Esophagus muscularis mucosa (tissue), 4 donors: ENCODE data around the gene CHEK1.

Source experiments
- EP300 ChIP-seq: sonication (generic); formaldehyde crosslinking; IDR thresholded peaks from one replicate; pipeline ENCODE4 v1.6.1; 2017; ENCODE audit warnings: antibody characterized with exemption
- POLR2A ChIP-seq: fragments of 450-650 bp; IDR thresholded peaks from one replicate; pipeline ENCODE4 v1.6.1; 2017; ENCODE audit warnings: antibody characterized with exemption, moderate library complexity, mild to moderate bottlenecking, low read depth
- POLR2AphosphoS5 ChIP-seq, 2 donors: sonication (generic); formaldehyde crosslinking; IDR thresholded peaks; one replicate each; pipeline ENCODE4 v1.6.1; 2017; ENCODE audit warnings: antibody characterized with exemption in 2 of 2
- TF ChIP-seq, protein P1 (sequence below), 3 experiments: fragments of 200-600 bp in 2 of 3; fragments of 450-650 bp in 1 of 3; sonication (generic) in 2 of 3; IDR thresholded peaks; one replicate each; pipeline ENCODE4 v1.5.1; 2017 to 2019; ENCODE audit warnings: antibody characterized with exemption in 3 of 3, mild to moderate bottlenecking in 2 of 3, moderate library complexity in 1 of 3

DNA sequence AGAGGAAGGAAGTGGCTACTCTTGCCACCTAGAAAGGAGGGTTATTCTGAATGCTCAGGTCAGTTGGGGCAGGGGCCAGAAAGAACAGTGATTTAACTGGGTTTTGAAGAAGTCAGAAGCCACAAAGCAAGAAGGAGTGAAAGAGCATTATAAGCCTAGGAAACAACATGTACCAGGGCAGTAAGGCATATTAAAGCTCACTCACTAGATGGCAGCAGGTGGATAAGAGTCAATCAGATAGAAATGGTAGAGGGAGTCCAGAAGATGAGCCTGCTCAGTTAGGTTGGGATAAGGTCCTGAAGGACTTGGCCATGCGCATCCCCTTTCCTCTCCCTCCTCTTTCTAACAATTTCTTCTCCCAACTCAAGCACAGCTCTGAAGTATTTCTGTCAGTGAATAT lies 99.2 kb downstream of the CHEK1 start:
- TF ChIP-seq, protein P1, sequence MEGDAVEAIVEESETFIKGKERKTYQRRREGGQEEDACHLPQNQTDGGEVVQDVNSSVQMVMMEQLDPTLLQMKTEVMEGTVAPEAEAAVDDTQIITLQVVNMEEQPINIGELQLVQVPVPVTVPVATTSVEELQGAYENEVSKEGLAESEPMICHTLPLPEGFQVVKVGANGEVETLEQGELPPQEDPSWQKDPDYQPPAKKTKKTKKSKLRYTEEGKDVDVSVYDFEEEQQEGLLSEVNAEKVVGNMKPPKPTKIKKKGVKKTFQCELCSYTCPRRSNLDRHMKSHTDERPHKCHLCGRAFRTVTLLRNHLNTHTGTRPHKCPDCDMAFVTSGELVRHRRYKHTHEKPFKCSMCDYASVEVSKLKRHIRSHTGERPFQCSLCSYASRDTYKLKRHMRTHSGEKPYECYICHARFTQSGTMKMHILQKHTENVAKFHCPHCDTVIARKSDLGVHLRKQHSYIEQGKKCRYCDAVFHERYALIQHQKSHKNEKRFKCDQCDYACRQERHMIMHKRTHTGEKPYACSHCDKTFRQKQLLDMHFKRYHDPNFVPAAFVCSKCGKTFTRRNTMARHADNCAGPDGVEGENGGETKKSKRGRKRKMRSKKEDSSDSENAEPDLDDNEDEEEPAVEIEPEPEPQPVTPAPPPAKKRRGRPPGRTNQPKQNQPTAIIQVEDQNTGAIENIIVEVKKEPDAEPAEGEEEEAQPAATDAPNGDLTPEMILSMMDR (IDR thresholded peaks at IDR 0.05): no peak
- TF ChIP-seq POLR2AphosphoS5 (IDR thresholded peaks at IDR 0.05) (no peak), POLR2A (no peak), EP300 (no peak)
